ENCODE measurements around the gene ASB18.

Gene ASB18

DNA sequence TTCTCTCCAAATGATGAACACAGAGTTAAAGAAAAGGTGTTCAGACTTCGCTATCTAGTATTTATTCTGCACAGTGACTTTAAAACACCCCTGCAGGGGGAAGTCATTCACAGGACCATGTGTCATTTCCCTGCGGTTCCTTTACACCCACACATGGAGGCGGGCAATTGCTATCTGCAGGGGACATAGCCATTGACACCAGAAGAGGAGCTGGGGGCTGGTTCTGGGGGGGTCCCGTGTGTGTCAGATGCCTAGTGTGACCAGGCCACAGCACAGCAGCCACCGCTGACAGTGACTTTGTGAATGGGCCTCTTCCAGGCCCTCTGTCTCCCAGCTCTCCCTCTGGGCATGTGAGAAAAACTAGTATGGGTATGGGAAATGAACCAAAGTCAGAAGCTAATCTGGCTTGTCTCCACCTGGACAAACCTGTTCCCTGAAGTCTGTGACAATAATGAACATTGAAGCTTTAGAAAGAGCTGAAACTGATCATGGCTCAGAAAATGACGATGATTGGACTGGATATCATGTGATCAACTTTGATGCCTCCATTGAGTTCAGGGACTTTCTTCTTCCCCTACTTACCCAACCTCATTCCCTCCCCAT, 88.6 kb downstream of the ASB18 start:
- H3K4me3 ChIP-seq (ENCODE audit: low read depth, low read length), result no peak overlapping the region
- TF ChIP-seq, protein P1, sequence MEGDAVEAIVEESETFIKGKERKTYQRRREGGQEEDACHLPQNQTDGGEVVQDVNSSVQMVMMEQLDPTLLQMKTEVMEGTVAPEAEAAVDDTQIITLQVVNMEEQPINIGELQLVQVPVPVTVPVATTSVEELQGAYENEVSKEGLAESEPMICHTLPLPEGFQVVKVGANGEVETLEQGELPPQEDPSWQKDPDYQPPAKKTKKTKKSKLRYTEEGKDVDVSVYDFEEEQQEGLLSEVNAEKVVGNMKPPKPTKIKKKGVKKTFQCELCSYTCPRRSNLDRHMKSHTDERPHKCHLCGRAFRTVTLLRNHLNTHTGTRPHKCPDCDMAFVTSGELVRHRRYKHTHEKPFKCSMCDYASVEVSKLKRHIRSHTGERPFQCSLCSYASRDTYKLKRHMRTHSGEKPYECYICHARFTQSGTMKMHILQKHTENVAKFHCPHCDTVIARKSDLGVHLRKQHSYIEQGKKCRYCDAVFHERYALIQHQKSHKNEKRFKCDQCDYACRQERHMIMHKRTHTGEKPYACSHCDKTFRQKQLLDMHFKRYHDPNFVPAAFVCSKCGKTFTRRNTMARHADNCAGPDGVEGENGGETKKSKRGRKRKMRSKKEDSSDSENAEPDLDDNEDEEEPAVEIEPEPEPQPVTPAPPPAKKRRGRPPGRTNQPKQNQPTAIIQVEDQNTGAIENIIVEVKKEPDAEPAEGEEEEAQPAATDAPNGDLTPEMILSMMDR (IDR thresholded peaks at IDR 0.05; ENCODE audit: low read depth, low read length), result no peak

DNA sequence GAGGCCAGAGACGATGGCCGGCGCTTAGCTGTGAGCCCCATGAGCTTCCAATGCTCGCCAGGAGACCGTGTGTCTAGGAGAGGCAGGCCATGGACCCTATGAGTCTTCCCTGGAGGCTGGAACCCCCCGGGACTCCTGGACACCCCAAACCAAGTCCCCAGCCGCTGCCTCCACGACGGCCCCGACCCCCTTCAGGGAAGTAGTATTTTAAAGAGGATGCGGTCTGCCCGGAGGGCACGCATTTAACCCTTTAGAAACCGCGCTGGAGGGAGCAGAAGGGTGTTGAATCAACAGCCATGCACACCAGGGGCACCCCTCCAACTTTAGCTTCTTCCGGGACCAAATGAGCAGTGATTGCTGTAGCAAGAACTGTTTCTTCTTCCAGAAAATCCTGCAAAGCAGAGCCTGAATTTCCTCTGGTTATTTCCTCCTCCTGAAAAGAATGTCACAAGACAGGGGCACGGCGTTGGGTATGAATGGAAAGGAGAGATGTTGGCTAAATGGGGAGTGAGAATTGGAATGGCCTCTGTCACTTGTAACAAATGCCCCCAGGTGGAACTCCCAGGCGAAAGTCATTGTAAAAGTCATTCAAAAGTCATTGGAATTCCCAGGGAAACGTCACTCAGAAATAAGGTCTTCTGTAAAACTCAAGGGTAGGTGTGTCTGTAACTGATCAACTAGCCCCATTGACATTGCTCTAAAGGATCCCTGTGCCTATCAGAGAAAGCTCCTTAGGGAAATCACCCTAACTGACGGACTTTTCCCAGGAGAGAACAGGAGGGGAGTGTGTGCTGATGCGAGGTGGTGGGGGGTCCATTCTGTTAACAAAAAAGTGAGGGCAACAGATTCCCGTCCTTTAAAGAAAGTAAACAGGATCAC, 90.2 kb downstream of the ASB18 start:
- peak overlapping the region; percentile 38 for H3K4me3 ChIP-seq (ENCODE audit: low read depth, low read length)
- TF ChIP-seq, protein P1 (IDR thresholded peaks at IDR 0.05; ENCODE audit: low read depth, low read length), result no peak

DNA sequence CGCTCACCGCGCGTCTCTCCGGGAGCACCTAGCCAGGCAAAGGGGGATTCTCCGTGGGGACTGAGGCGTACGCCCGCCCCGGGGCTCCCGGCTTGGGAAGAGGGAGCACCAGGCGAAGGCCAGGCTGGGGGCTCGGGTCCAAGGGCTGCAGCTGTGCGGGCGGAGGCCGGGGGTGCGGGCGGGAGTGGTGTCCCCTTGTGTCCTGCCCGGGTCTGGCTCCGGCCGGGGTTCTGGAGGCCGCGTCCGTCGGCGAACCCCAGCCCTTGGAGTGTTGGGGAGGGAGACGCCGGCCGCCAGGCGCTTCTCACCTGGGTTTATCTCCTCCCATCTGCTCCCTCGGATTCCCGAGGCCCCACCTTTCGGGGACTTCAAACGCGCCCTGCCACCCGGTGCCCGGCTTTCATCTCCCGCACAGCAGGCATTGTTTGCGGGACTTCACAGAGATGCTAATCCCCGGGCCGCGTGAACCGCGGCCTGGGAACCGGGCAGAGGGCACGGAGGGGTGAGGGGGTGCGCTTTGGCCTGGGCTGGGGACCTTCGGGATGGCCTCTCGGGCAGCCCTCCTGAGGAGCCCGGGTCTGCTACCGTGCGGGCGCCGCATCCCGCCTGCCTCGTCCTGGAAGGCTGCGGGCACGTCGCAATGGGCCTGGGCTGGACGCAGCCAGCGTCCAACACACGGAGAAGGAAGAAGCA, 91.0 kb downstream of the ASB18 start:
- TF ChIP-seq, protein P1 (IDR thresholded peaks at IDR 0.05; ENCODE audit: low read depth, low read length), result no peak
- peak overlapping the region; percentile 38 for H3K4me3 ChIP-seq (ENCODE audit: low read depth, low read length)

DNA sequence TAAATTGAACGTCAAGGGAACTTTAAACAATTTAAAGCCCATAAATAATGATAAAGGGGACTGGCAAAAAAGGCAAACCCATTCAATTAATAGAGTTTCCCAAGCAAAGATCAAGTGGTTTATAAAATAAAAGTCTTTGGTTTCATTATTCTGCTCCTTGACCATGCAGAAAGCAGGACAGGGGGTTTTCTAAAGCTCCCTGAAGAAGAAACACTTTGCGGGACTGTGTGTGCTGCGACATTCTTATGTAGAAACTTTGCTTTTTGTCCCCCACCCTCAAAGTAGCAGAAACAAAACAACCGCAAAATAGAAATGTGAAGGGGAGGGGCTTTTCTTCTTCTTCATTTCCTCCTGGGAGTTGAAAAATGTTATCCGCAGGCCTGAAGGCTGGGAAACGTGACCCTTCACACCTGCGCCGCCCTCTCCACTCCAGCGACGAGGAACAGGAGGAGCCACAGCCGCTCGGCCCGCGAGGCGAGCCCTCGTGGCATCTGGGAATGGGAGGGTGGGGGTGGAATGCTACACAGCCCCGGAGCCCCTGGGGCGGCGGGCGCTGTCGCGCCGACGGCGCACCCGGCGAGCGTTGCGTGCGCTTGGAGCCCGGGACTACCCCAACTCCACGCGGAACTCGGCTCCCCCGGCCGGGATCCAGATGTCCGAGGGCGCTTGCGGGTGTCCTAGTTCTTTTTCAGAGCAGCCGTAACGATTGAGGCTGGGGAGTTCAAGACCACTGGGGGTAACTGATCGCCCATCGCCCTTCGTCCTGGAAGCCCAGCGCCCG, 91.8 kb downstream of the ASB18 start:
- TF ChIP-seq, protein P1 (IDR thresholded peaks at IDR 0.05; ENCODE audit: low read depth, low read length), result no peak
- peak overlapping the region; percentile 38 for H3K4me3 ChIP-seq (ENCODE audit: low read depth, low read length)

DNA sequence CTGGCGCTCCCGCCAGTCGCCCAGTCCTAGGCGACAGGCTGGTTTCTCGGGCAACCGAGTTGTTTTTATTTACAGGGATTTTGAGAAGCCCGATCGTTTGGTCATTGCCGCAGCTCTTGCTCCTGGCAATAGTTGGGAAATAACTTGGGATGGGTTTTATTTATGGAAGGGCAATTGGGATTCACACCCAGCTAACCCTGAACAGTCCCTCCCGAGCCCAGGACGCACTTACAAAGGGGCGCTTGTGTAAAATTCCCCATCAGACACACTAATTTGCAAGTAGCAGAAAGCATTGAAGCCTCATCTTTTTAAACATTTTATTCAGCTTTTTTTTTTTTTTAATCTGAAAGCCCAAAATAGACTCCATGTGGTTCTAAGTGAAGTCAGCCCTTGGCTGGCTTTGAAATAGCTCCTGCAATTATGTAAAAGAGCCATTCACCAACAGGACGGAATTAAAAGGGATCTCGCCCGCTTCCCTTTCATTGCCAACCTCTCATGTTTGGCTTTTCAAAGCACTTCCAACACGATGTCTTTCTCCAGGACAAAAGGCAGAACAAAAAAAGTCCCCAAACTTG, 92.4 kb downstream of the ASB18 start:
- H3K4me3 ChIP-seq (ENCODE audit: low read depth, low read length), result peak overlapping the region; percentile 19
- TF ChIP-seq, protein P1 (IDR thresholded peaks at IDR 0.05; ENCODE audit: low read depth, low read length), result no peak

DNA sequence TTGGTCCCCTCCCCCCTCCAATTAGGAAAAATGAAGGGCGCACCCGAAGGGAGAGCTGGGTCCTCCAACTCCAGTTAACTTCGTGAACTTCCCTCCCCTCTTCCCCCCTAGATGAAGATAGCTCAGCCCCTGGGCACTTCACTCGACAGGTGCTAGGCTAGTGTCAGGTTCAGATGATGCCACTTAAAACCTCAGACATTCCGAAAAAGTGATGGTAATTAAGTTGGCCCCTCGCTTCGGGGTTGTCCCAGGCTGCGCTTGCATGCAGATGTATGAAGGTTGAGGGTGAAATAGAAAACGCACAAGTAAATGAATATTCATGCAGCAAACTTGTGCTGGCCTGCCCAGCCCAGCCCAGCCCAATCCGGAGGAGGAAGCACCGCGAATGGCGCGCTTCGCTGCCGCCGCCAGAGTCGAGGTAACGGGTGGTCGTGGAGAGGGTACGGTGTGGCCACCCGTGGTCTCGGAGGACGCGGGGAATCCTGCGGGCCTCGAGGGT, 93.0 kb downstream of the ASB18 start:
- peak overlapping the region; percentile 19 for H3K4me3 ChIP-seq (ENCODE audit: low read depth, low read length)
- TF ChIP-seq, protein P1 (IDR thresholded peaks at IDR 0.05; ENCODE audit: low read depth, low read length), result no peak

Measured in WI38 (cell line).